ENCODE measurements around the gene LY6G5B.
A peak's percentile ranks its signal among the peaks of the same experiment; 100 is the strongest.

LY6G5B gene

GRCh38 chr6:31642798-31643570 lies 26.8 kb upstream of the LY6G5B start:
- DNase-seq: no peak

- DNase-seq: no peak
These were observed 25.8 kb upstream of the LY6G5B start for GRCh38 chr6:31643818-31644454.

- DNase-seq: no peak
These were observed 24.5 kb upstream of the LY6G5B start for GRCh38 chr6:31645325-31645724.

- DNase-seq: peak in 1 of 2 experiments; percentile 75
These were observed 18.1 kb upstream of the LY6G5B start for GRCh38 chr6:31651602-31652191.

- DNase-seq: peak in 1 of 2 experiments; percentile 89
These were observed 16.7 kb upstream of the LY6G5B start for GRCh38 chr6:31652925-31653724.

GRCh38 chr6:31654574-31655348 lies 15.0 kb upstream of the LY6G5B start:
- DNase-seq: no peak

- no peak for DNase-seq
These were observed 14.2 kb upstream of the LY6G5B start, which contains the start of gene APOM for GRCh38 chr6:31655349-31656237. Gene APOM, plus strand, starts transcription at chr6:31655894. Its CDS starts 73 bp downstream, at chr6:31655967.

GRCh38 chr6:31657406-31658157 lies 12.2 kb upstream of the LY6G5B start:
- peak in 1 of 2 experiments; percentile 36 for DNase-seq

- DNase-seq: no peak
These were observed 11.6 kb upstream of the LY6G5B start for GRCh38 chr6:31658158-31658688.

GRCh38 chr6:31658983-31659648 lies 10.7 kb upstream of the LY6G5B start:
- DNase-seq: no peak

- DNase-seq: peak; percentile 51 to 66
These were observed 10.0 kb upstream of the LY6G5B start for GRCh38 chr6:31659649-31660380.

- peak; percentile 78 to 84 for DNase-seq
These were observed 9.2 kb upstream of the LY6G5B start, which contains the start of gene C6orf47 for GRCh38 chr6:31660381-31661261. Gene C6orf47, minus strand, starts transcription at chr6:31660778. Its CDS starts 831 bp downstream, at chr6:31659947.

GRCh38 chr6:31661262-31662123 lies 8.3 kb upstream of the LY6G5B start:
- DNase-seq: no peak

- DNase-seq: no peak
These were observed 7.6 kb upstream of the LY6G5B start for GRCh38 chr6:31662124-31662723.

- DNase-seq: no peak
These were observed 6.4 kb upstream of the LY6G5B start for GRCh38 chr6:31663126-31663960.
